ENCODE data around the gene RIGI.

DNA sequence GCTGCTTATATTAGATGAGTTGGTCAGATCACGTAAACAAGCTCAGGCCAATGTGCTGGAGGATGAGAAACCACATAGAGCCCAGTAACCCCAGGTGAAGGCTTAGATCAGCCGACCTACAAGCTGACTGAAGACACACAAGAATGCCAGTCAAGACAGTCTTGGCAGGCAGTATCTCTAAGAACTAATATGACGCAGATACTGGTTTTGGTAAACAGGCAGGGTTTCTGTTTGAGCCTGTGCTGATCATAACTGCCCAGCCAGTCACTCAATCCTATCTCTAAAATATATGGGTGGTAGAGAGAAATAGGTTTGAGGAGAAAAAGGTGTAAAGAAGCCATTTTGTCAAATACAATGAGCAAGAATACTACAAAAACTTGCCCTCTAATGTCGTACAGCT is 7.8 kb upstream of the RIGI start:
- no peak for TF ChIP-seq GABPB1 (CRISPR knock-in tag; IDR thresholded peaks at IDR 0.05)
- no peak for TF ChIP-seq PHB2 (IDR thresholded peaks at IDR 0.05; ENCODE audit: low read depth)
- no peak for TF ChIP-seq ZNF316 (IDR thresholded peaks at IDR 0.05)
- TF ChIP-seq HMG20B (CRISPR knock-in tag; IDR thresholded peaks at IDR 0.05) = no peak
- TF ChIP-seq NCOA2 (IDR thresholded peaks at IDR 0.05; ENCODE audit: partially characterized antibody in 2 of 2) = no peak
- TF ChIP-seq, protein P1, sequence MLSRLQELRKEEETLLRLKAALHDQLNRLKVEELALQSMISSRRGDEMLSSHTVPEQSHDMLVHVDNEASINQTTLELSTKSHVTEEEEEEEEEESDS (CRISPR knock-in tag; IDR thresholded peaks at IDR 0.05) = no peak
- TF ChIP-seq TGIF2 (CRISPR knock-in tag; IDR thresholded peaks at IDR 0.05) = no peak
- TF ChIP-seq CTCF (IDR thresholded peaks at IDR 0.05 in 2 of 3, conservative IDR thresholded peaks at IDR 0.05 in 1 of 3; ENCODE audit: insufficient read depth in 2 of 3, low read depth in 1 of 3, low read length in 3 of 3) = no peak
- TF ChIP-seq POLR2A (conservative IDR thresholded peaks at IDR 0.05) = no peak
- TF ChIP-seq NFRKB (IDR thresholded peaks at IDR 0.05; ENCODE audit: low read depth) = no peak
- TF ChIP-seq PCBP1 (IDR thresholded peaks at IDR 0.05; ENCODE audit: low read depth, low read length, poor library complexity, severe bottlenecking) = no peak
- TF ChIP-seq LEF1 (IDR thresholded peaks at IDR 0.05) = no peak
